GM19463 (cell line): ENCODE results near the gene WWP2.
"Not testable (repeated sequence)": the region's sequence is repeated elsewhere in the genome, so short reads cannot be mapped to it uniquely, and the experiment has no call there.

Experiments used
- ATAC-seq: cut with Tn5 transposase; IDR thresholded peaks from one replicate; pipeline ENCODE4 v1.9.1; 2021; ENCODE audit warnings: mild to moderate bottlenecking, moderate library complexity; ENCODE audit not compliant: unreplicated experiment

WWP2 gene

DNA sequence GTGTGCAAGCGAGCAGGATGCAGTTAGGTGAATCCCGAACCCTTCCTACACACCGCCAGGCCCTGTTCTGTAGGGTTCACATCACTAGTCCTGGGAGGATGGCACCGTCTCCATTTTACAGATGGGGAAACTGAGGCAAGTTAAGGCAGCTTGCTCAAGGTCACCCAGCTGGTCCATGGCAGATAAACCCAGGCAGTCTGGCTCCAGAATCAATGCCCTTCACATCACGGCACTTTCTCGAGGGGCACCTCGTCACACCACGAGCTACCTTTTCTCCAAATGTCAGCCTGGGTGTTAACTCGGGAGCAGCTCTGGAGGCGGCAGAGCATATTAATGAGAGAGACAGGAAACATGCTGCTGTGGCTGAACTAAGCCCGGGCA, 16.9 kb upstream of the WWP2 start:
- ATAC-seq: no peak

DNA sequence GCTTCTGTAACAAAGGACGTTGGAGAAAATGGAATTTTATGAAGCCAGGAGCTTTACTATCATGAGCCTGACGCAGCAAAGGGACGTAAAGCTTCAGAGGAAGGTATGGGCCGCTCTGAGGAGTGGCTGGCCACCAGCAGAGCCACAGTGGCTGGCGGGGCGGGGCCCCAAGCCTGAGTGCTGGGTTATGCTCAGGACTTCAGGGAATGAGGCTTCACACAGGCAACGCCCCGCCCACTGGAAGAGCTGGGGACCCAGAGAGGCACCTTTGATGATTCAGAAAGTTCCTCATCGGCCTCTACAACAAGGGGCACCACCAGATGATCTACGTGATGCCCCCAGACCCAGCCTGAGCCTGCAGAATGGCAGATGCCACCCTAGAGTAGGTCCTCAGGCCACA, 16.2 kb upstream of the WWP2 start:
- no peak for ATAC-seq

DNA sequence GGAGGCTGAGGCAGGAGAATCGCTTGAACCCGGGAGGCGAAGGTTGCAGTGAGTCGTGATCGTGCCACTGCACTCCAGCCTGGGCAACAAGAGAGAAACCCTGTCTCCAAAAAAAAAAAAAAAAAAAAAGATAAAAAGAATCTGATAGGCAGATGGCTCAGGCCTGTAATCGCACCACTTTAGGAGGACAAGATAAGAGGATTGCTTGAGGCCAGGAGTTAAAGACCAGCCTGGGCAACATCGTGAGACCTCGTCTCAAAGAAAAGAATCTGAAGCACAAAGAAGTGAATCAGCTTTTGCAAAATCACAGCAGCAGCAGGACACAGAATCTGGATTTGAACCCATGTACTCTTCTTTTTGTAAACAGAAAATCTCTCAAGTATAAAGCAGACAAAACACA, 15.0 kb upstream of the WWP2 start:
- no peak for ATAC-seq

DNA sequence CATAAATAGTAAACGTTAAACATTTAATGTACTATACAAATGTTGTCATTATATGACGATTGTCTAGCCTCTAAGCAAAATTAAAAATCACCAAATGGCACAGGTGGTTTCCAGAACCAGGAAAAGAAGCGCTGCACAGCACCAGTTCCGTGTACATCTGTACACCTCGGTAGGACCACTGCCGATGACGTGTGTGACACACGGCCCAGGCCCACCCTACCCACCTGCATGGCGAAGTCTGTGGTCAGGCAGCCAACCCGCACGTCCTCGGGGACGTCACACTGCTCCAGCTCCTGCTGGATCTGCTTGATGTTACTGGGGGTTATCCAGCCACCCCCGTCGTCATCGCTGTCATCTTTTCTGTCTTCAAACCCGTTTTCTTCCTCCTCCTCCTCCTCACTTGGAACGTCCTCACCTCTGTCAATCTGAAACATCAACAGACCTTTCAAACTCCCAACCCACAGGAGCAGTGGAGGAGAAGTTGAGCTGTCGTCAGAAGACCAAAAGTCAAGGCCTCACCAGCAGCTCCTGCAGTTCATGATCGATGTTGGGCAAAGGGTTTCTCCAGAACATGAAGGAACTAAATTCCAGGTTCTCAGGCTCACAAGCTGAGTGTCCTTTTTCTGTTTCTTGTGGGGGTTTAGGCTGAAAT, 13.3 kb upstream of the WWP2 start:
- no peak for ATAC-seq

DNA sequence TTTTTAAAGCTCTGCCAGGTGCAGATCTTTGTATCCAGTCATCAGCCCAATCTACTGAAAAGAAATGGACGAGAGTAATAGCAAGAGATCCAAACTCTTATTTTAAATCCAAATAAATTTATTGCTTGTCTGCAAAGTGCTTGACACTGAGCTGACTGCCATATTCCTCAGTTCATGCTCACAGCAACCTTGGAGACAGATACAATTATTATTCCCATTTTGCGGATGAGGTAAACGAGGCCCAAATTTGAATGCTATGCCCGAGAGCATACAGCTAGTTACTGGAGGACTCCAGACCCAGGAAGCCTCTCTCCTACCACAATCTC, 8.0 kb upstream of the WWP2 start:
- no peak for ATAC-seq

DNA sequence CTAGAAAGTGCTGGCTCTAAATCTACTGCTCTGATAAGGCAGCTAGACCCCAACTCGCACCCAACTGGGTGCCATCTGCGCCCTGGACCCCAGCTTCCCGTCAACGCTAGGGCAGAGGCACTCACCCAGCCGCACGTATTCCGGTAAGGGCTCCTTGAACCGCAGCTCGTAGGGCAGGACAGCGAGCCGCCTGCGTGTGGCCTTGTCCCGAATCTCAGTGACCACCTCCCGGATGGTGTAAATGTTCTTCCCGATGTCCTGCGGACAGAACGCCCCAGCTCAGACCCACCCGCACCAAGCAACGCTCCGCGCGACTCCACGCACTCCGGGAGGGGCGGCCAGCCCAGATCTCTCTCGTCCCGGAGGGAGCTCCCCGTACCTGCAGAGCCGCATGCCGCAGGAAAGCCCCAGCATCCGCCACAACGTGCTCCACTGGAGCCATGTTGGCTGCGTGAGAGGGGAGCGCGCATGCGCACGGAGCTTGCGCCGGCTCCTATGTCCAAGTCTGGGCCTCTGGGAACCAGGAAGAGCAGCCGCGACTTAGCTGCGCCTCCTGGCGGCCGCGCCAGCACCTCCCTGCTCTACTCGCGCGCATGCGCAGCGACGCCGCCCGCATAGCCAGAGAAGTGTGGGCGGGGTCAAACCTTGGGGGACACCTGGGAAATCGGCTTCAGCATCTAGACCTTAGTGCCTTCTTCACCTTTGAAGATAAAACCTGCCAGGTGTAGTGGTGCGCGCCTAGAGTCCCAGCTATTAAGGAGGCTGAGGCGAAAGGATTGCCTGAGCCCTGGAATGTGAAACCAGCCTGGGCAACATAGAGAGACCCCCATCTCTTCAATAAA, 7.4 kb upstream of the WWP2 start, which contains the start of gene NOB1:
TSS of gene NOB1 (minus strand) at position 458 of the 842 bp plus-strand sequence. CDS start at position 442, 16 bp downstream.
- ATAC-seq: peak; percentile 96

DNA sequence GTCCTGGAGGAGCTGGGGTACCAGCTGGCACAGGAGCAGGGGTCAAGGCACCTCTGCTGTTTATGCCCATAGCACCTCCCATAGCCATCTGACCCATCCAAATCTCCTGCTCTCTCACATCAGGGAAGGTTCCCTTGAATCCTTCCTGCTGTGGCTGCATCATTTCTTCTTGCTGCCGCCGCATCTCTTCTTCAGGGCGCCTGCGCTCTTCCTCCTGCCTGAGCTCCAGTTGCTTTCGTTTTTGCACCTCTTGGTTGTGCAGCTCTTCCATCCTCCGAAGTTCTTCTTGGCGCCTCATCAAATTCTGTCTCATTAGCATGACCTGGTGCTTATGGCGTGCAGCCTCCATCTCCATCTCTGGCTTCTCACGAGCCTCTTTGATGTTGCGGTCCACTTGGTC, 5.4 kb upstream of the WWP2 start:
- no peak for ATAC-seq

DNA sequence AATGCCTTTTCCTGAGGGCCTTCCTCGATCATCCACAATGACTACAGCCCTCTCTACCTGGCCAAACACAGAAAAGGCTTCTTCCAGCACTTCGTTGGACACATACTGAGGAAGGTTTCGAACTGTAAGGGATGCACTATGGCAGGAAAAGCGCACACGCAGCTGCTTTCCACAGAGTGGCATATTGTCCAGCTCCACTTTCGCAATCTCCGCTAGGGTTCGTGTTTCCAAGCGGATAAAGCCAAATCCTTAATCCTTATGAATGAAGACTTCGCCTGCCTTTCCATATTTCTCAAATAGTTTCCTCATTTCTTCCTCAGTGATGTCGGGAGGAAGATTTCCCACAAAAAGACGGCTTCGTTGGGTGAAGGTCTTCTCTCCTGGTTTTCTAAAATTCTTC, 4.8 kb upstream of the WWP2 start:
- not testable (repeated sequence) for ATAC-seq

DNA sequence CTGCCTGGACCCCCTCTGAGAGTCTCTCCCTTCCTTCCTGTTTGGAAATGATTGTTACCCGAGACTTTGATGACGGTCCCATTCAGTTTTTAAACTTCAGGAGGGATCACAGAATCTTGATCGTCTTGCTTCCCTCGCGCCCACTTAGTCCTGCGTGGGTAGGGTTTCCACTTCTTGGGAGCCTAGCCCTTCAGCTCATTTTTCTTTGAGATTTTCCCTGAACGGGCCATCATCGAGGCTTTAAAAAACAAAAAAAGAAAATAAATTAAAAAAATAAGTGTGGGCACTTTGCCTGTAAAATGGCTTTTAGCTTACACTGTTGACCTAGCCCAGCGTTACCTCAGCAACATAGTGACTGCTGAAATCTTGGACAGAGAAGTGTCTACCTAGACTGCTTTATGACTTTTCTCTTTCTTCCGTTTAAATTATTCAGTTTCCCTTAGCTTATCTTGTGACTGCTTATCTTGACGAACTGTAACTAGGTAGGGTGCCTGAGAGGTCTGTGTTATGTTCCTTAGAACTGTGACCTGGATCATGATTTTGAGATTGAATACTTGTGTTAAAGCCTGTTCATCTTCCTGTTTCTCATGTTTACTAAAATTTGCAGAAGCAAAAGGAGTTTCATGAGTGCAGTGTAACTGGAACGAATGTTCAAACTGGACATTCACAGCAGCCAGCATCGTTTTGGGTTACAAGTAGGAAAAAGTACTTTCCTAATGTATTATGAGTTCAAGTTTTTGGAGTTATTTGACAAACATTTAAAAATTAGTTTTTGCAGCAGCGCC, 874 bp downstream of the WWP2 start:
- ATAC-seq: no peak

DNA sequence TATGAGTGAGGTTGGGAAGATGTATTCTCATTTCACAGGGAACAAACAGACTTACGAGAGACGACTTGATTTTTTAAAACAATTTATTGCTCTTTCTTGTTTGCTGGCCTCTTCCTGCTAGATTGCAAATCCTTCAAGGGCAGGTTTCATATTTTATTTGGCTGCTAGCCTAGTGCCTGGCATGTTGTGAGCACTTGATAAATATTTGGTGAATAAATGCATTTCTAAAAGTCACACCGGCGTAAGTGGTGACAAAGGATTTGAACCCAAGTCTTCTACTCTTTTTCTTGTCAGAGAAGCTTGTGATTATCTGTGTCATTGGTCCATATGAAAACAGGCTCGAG, 1.4 kb downstream of the WWP2 start:
- no peak for ATAC-seq

DNA sequence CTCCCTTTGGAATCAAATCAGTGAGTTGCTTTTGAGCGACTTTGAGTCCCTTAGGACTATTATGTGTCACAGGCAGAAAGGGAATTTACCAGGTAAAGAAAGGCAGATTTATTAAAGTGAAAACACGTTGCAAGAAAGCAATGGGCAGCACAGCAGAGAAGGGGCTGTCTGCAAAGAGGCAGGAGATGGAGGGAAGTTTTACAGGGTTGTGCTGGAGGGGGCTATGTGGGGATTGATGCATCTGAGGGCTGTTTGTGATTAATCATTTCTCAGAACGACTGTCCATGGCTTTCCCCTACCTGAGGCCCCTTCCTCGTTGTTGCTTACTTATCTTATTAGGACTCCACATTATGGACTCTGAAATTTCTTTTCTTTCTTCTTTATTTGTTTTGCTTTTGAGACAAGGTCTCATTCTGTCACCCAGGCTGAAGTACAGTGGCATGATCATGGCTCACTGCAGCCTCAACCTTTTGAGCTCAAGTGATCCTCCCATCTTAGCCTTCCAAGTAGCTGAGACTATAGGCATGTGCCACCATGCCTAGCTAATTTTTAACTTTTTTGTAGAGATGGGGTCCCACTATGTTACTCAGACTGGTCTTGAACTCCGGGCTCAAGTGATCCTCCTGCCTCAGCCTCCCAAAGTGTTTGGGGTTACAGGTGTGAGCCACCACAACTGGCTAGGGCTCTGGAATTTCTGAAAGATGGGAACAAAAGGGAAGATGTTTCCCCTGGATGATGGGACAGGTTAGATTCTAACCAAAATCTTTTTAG, 5.5 kb downstream of the WWP2 start:
- no peak for ATAC-seq

DNA sequence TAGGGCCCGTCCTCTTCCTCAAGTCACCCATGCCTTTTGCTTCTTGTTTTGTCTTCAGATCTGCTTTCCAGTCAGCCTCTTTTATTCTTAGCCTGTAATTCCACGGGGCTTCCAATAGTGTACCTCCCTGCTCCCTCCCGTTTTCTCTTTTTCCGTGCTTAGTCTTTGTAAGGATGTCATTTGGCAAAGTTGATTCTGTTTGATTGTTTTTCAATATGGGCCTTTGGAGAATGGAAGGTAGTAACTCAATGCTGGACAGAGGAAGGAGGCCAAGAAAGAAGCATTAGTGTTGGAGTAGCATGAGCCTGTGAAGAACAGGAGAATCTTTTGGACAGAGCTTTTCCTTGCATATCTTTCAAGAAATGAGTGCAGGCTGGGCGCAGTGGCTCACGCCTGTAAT, 6.5 kb downstream of the WWP2 start:
- no peak for ATAC-seq

DNA sequence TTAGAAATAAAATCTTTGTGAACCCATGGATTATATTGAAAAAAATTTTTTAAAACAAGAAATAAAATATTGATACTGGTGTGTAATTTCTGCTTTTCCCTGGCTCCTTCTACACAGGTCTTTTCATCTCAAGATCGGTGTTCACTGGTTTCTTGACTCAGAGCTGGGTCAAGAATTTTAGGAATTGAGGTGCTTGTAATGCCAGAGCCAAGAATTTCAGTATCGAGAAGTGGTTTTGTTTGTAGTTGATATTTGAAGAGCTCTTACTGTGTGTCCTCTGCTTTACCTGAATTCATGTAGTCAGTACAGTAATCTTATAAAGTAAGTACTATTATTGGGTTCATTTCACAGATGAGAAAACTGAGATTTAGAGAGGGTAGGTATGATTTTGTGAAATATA, 7.3 kb downstream of the WWP2 start:
- ATAC-seq: no peak

DNA sequence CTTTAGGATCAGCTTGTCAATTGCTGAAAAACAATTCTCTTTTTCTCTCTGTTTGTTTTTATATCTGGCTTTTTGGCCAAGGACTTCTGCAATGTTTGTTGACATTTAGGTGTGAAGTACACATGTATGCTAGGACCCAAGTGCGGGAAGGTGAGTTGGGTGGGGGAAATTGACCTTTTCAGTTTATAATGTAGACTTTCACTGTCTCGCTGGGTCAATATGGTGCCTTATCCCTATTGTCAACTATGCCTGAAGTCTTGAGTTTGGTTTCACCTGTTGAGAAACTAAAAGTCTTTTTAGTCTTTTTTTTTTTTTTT, 9.5 kb downstream of the WWP2 start:
- no peak for ATAC-seq

DNA sequence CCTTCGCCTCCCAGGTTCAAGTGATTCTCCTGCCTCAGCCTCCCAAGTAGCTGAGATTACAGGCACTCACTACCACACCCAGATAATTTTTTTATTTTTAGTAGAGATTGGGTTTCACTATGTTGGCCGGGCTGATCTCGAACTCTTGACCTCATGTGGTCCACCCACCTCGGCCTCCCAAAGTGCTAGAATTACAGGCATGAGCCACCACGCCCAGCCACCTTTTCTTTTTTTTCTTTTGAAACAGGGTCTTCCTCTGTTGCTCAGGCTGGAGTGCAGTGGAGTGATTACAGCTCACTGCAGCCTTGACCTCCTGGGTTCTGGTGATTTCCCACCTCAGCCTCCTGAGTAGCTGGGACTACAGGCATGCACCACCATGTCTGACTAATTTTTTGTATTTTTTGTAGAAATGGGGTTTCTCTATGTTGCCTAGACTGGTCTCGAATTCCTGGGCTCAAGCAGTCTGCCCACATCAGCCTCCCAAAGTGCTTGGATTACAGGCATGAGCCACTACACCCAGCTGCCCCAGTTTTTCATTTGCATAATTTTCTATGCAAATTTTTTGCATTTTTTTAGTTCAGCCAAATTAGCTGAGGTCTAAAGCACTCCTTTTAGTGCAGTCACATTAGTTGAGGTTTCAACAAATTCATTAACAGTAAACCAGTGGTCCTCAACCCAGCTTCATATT, 11.3 kb downstream of the WWP2 start:
- ATAC-seq: peak; percentile 57

DNA sequence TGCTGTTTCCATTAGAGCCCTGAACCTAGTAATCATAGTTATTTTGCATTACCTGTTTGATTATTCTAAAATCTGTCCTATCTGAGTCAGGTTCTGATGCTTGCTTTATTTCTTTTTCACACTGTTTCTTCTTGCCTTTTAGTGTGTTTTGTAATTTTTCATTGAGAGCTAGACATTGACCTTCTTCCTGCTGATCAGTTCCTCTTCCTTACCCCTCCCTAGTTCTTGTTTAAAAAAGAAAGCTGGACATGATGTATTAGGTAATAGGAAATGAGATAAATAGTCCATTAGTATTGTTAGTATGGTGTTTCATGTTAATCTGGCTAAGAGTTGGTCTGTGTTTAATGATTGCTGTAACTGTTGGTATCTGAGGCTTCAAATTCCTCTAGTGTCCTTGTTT, 13.4 kb downstream of the WWP2 start:
- no peak for ATAC-seq

DNA sequence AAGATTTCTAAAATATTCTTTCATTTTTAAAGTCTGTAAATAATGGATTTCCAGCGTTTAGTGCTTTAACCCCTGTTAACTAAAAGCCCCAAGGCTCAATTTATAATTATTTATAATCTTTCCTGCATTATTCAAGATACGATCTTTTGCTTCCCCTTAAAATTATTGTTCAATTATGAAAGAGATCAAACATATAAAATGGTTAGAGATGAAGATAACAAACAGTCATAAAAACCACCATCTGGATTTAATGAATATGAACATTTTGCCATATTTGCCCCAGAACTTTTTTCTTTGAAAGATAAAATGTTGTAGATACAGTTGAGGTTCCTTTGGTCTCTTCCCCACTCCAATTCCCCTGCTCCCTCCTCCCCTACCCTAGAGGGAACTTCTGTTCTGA, 17.6 kb downstream of the WWP2 start:
- ATAC-seq: no peak

DNA sequence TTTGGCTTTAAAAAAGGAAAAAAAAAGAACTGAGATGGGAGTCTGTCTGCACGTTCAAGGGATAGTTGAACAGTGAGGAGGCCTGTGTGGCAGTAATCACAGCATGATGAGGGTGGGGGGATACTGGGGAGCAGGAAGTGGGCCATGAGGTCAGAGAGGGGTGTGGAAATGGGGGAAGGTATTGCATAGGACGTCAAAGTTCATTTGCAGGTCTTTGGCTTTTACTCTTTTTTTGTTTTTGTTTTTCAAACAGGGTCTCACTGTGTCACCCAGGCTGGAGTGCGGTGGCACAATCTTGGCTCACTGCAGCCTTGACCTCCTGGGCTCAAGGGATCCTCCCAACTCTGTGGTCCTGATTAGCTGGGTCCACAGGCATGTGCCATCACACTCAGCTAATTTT, 19.0 kb downstream of the WWP2 start:
- ATAC-seq: no peak

DNA sequence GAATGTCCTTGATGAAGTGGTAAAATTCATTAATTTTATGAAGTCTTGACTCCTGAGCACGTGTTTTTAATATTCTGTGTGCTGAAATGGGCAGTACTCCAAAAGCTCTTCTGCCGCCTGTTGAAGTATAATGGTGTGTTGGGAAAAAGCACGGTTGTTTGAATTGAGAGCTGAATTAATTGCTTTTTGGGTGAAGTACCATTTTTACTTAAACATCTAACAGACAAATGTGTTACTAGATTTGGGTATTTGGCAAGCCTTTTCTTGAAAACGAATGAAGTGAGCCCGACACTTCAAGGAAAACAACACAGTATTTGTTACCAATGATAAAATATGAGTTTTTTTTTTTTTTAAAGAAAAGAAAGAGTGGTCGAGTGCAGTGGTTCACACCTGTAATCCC, 22.5 kb downstream of the WWP2 start:
- no peak for ATAC-seq

DNA sequence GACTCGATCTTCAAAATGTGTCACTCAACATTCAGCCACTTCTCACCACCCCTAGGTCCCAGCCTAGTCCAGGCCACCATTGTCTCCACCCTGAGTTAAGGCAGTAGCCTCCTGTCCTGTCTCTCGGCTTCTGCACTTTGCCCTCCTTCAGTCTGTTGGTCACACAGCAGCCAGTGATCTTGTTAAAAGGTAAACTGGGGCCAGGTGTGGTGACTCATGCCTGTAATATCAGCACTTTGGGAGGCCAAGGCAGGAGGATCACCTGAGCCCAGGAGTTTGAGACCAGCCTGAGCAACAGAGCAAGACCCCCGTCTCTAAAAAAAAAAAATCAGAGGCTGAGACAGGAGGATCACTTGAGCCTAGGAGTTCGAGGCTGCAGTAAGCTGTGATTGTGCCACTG, 25.8 kb downstream of the WWP2 start:
- no peak for ATAC-seq

DNA sequence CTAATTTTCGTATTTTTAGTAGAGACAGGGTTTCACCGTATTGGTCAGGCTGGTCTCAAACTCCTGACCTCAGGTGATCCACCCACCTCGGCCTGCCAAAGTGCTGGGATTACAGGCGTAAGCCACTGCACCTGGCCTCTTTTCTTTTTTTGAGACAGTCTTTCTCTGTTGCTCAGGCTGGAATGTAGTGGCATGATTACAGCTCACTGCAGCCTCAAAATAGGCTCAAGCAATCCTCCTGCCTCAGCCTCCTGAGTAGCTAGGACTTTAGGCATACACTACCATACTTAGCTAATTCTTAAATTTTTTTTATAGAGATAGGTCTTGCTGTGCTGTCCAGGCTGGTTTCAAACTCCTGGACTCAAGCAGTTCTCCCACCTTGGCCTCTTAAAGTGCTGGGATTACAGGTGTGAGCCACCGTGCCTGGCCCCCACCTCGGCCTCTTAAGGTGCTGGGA, 29.3 kb downstream of the WWP2 start:
- ATAC-seq: not testable (repeated sequence)
